Measurements from ENCODE around the gene ACAD11.

GRCh38 chr3:132522353-132522752, 137.3 kb downstream of the ACAD11 start:
- TF ChIP-seq EP300 (IDR thresholded peaks at IDR 0.05), result no peak
- no peak for TF ChIP-seq CTCF (IDR thresholded peaks at IDR 0.05)
- no peak for TF ChIP-seq POLR2AphosphoS5 (IDR thresholded peaks at IDR 0.05)

All from upper lobe of left lung (tissue), 4 donors.